Activated CD8-positive, alpha-beta memory T cell treated with anti-CD3 and anti-CD28 coated beads, Interleukin-2, amount 50 U/mL, for 24 hours (primary cell): ENCODE data around the gene ZAP70.
"Not testable (repeated sequence)": the region's sequence is repeated elsewhere in the genome, so short reads cannot be mapped to it uniquely, and the experiment has no call there.

Source experiments
- DNase-seq: peaks from one replicate; pipeline ENCODE4 v3.0.0-alpha.2; 2020; ENCODE audit errors: extremely low read depth

Gene ZAP70

GRCh38 chr2:97713296-97714083 is at the start of gene ZAP70:
Gene ZAP70 (plus strand): TSS chr2:97713576. CDS start chr2:97724037, 10,461 bp downstream.
- DNase-seq = no peak

GRCh38 chr2:97663626-97663961 is 49.8 kb upstream of the ZAP70 start:
- DNase-seq = no peak

DNA sequence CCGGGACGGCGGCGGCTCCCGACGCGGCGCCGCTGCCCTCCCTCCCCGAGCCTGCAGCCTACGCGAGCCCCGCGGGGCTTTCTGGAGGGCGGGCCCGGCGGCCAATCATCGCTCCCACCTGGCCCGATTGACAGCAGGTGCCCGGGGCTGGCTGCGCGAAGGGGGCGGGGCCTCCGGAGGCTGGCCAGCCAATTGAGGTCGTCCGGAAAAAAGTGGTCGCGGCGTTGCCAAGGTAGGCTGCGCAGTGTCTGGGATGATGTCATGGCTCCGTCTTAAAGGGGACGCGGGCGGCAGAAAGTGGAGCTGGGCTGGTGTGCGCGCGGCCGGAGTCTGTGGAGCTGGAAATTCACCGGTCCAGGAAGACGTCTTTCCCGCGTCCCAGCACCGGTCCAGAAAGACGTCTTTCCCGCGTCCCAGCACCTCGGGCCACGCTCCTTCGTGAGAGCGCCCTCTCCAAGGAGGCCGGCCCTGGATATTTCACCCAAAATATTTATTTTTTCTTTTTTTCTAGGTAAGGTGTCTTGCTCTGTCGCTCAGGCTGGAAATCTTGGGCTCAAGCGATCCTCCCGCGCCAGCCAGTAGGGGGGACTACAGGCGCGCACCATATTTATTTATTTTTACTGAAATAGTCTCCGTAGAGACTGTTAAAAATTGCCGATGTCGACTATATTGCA is 49.3 kb upstream of the ZAP70 start, which contains the start of gene ACTR1B:
Gene ACTR1B (minus strand): TSS at position 83 of the 674 bp plus-strand sequence. CDS start 154 bp downstream, outside the sequence.
- peak; percentile 93 for DNase-seq

- no peak for DNase-seq
Observed at GRCh38 chr2:97664636-97664970, 48.8 kb upstream of the ZAP70 start.

DNA sequence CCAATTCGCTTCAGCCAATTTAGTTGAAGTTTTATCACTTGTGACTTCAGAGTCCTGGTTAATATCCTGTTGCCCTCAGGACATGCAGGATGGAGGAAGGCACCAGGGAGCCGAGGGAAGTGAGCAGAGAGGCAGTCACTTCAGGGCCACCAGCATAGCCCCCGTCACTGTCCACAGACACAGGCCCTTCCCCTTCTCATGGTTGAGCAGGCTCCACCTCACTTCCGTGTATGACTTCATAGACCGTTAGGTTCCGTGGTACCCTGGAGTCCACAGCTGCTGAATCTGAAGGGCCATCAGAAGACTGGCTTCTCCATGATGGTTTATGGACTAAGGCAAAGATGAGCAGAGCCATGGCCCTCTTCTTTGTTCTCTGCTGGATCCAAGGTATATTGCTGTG is 43.9 kb upstream of the ZAP70 start, which contains the start of gene C2orf92:
Gene C2orf92 (plus strand): TSS at position 266 of the 400 bp plus-strand sequence. CDS start 76 bp downstream, at position 342.
- no peak for DNase-seq

DNA sequence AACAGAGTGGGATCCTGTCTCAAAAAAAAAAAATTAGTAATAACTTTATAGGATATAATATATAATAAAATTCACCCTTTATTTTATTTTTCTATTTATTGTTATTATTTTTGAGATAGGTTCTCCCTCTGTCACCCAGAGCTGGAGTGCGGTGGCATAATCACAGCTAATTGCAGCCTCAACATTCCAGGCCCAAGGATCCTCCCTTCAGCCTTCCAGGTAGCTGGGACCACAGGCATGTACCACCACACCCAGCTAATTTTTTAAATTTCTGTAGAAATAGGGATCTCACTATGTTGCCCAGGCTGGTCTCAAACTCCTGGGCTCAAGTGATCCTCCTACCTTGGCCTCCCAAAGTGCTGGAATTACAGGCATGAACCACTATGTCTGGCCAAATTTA is 42.9 kb upstream of the ZAP70 start:
- DNase-seq = no peak

DNA sequence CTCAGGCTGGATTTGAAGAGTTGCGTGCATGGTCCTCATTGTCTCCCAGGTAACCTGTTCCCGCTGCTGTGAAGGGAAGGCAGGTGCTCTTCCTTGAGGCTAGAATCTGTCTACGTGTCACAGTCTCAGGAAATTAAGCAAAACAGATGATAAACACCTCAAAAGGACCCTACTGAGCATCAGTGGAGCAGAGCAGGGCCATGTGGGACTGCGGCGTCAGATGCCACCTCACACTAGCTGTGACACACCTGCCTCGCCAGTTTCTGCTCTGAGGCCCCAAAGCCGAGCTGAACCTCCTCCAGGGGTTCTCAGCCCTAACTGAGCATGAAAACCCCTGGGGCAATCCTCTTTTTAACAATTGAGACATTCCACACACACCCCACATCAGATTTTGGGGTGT is 41.9 kb upstream of the ZAP70 start:
- DNase-seq = no peak

- not testable (repeated sequence) for DNase-seq
Observed at GRCh38 chr2:97672606-97673140, 40.7 kb upstream of the ZAP70 start.

GRCh38 chr2:97673182-97673914 is 40.0 kb upstream of the ZAP70 start:
- no peak for DNase-seq

DNA sequence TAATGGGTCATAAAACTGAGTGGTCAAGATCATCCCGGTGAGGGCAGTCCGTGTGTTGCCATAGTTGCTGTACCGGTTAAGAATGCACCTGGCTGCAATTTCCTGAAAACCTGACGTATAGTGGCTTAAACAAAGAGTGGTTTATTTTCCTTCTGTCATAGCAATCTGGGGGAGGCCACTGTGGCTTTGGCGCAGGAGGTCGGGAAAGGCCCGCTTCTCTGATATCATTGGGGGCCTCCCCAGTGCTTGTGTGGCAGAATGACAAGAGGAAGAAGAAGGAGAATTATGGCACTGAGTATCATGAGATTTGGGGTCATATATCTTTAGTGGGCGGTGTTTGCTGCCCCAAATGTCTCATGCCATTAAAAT is 39.5 kb upstream of the ZAP70 start:
- DNase-seq = no peak

GRCh38 chr2:97675430-97676113 is 37.8 kb upstream of the ZAP70 start:
- no peak for DNase-seq

GRCh38 chr2:97676620-97677019 is 36.8 kb upstream of the ZAP70 start:
- DNase-seq = no peak

- DNase-seq = no peak
Observed at GRCh38 chr2:97677480-97677879, 35.9 kb upstream of the ZAP70 start.

DNA sequence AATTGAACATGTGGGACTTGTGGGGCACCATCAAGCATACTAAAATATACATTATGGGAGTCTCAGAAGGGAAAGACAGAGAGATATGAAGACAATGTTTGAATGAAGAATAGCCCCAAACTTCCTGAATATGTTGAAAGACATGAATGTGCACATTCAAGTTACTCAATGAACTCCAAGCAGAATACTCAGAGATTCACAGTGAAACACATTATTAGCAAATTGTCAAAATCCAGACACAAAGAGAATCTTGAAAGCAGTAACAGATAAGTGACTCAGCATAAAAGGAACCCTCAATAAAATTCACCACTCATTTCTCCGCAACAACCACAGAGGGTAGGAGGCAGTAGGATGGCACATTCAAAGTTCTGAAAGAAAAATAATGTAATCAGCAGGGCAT is 35.1 kb upstream of the ZAP70 start:
- DNase-seq = no peak

GRCh38 chr2:97687235-97687634 is 26.1 kb upstream of the ZAP70 start:
- not testable (repeated sequence) for DNase-seq

DNA sequence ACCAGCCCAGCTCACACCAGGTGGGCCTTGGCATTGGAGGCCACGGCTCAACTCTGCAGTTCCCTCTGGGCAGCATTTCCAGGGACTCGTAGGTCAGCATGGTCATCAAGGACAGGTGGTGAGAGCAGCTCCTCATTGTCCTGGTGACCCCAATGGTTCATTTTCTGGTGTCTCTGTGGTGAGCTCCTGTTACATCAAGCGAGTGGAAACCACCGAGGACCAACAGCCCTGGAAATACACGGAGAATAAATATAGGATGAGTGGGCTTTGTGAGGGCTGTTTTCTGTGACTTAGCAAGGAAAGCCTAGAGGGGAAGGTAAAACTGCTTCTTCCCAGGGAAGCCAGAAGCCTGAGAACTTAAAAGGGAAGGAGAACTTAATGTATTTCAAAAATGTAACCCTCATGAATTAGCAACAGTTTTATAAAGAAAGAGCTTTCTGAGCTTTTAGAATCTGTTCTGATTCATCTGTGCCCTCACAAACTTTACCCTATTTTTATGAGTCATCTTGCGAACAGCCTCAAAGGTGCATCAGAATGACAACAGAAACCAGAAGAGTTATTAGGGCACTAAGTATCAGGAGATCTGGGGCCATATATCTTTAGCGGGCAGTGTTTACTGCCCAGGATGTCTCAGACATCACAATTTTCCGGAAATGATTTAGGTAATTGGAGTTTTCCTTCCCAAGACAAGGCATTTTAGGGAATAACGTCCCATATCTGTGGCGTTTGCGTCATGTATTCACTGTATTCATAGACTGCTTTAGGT is 25.1 kb upstream of the ZAP70 start:
- no peak for DNase-seq

GRCh38 chr2:97691166-97691565 is 22.2 kb upstream of the ZAP70 start:
- no peak for DNase-seq

DNA sequence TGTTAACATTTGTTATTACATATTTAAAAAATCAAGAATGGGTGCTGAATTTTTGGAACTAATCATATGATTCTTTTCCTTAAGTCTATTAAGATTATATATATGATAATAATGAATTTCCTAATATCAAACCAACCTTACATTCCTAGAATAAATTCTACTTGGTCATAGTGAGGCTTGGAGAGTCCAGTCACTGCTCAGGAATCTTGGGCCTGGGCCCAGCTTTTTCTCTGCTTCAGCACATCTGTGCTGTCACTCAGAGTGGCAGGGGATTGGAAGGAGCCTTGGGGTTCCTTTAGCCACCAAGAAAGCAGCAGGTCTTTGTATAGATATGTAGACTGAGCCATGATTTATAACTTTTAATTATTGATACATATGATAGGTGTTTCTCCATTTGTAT is 19.9 kb upstream of the ZAP70 start:
- DNase-seq = no peak

- no peak for DNase-seq
Observed at GRCh38 chr2:97695744-97696143, 17.6 kb upstream of the ZAP70 start.

DNA sequence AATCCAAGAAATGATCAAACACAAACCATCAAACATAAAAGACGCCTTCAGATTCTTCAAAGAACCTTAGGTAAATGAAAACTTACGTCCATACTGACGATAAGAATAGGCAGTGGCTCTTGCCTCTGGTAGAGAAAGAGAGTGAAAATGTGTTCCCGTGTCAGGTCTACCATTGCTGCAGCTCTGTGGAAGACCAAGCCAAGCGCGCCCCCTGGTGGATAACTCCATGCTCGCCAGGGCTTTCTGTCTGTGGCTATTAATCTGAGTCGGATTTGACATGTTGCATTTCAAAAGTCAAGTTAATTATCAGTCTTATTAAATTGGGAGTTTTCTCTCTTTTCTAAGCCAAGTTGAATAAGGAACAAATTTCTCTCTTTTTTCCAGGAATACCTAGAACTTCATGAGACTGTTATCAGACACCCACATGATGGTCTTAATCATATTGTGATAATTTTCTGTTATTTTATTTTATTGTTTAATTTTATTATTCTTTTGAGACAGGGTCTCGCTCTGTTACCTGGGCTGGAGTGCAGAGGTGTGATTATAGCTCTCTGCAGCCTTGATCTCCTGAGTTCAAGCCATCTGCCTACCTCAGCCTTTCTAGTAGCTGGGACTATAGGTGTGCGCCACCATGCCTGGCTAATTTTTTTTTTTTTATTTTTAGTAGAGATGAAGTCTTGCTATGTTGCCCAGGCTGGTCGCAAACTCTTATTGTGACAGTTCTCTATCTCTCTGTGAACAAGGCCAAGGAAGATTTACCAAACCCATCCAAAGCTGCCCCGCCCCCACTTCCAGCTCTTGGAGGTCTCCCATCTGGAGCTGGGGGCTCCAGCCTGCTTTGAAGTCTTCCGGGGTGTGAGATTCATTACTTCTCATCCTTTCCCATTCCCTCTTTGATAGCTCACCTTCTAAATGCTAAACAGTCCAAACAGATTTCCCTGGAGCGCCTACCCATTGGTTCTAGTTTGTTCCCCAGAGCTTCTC is 15.8 kb upstream of the ZAP70 start:
- peak; percentile 86 for DNase-seq
